ENCODE data around the gene CHI3L2.

DNA sequence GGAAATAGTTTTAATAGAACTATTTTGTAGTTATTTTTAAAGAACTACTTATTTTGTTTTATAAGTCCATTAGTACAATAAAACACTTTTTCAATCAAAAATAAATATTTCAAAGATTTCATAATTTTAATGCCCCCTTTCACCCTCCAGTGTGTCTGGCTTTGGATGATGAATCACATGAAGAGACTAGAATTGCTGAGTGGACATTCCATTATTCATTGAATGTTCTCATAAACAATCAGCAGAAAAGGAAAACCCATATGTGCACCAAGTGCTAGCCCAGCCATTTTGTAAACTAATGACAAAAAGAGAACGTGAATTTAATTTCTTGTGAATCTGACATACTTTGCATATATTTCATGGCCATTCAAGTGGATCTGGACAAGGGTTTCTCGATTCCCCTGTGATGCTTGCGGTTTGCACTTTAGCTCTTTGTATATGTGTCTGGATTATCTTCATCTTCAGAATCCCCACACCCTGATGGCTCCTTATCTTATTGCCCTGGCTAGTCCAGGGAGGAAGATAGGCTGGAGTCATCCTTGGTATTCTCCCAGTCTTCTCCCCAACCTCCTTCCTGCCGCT, 42.4 kb downstream of the CHI3L2 start:
- TF ChIP-seq, protein P1, sequence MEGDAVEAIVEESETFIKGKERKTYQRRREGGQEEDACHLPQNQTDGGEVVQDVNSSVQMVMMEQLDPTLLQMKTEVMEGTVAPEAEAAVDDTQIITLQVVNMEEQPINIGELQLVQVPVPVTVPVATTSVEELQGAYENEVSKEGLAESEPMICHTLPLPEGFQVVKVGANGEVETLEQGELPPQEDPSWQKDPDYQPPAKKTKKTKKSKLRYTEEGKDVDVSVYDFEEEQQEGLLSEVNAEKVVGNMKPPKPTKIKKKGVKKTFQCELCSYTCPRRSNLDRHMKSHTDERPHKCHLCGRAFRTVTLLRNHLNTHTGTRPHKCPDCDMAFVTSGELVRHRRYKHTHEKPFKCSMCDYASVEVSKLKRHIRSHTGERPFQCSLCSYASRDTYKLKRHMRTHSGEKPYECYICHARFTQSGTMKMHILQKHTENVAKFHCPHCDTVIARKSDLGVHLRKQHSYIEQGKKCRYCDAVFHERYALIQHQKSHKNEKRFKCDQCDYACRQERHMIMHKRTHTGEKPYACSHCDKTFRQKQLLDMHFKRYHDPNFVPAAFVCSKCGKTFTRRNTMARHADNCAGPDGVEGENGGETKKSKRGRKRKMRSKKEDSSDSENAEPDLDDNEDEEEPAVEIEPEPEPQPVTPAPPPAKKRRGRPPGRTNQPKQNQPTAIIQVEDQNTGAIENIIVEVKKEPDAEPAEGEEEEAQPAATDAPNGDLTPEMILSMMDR (IDR thresholded peaks at IDR 0.05): no peak
- no peak for TF ChIP-seq POLR2A (IDR thresholded peaks at IDR 0.05)
- no peak for TF ChIP-seq EP300 (IDR thresholded peaks at IDR 0.05)
- no peak for TF ChIP-seq POLR2AphosphoS5 (IDR thresholded peaks at IDR 0.05)

Data from upper lobe of left lung (tissue), 4 donors.